HG03108 (cell line): ENCODE data around the gene SMC5.

Source experiments
- ATAC-seq: cut with Tn5 transposase; IDR thresholded peaks from one replicate; pipeline ENCODE4 v1.9.1; 2021; ENCODE audit warnings: moderate library complexity; ENCODE audit not compliant: unreplicated experiment

Gene SMC5

GRCh38 chr9:70403166-70403565 lies 144.4 kb downstream of the SMC5 start:
- ATAC-seq = no peak

- ATAC-seq = no peak
Observed at GRCh38 chr9:70403618-70404025, 144.8 kb downstream of the SMC5 start.

- no peak for ATAC-seq
Observed at GRCh38 chr9:70404261-70404660, 145.5 kb downstream of the SMC5 start.
